ENCODE data around the gene MED26.

Gene MED26

GRCh38 chr19:16542045-16542909 is 85.7 kb downstream of the MED26 start, which contains the start of gene CHERP:
Gene CHERP, minus strand, starts transcription at chr19:16542437. Its CDS starts 59 bp downstream, at chr19:16542378.
- DNase-seq (ENCODE audit: low read depth in 2 of 2, low spot score in 1 of 2), result peak; percentile 88 to 91

DNA sequence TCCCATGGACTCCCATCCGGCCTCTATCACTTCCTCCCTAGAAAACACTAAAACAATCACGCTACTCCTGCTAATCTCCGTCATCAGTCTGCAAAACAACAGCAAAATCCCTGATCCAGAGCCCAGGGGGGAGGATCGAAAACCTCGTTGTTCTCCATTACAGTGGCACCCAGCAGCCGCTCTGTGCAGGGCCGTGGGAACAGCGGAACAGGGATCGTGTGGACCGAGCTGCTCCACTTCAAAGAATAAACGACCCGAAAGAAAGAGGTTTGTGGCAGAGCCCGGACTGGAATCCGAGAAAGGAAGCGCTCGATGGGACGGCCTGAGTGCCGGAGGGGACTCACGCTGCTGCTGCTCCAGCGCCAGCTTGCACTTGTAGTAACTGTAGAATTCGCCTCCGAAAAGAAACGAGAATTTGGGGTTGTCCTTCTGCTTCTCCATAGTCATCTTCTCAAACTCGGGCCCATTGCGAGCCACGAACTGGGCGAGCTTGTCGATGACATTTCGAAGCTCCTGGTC is 86.4 kb downstream of the MED26 start:
- no peak for DNase-seq (ENCODE audit: low read depth in 2 of 2, low spot score in 1 of 2)

DNA sequence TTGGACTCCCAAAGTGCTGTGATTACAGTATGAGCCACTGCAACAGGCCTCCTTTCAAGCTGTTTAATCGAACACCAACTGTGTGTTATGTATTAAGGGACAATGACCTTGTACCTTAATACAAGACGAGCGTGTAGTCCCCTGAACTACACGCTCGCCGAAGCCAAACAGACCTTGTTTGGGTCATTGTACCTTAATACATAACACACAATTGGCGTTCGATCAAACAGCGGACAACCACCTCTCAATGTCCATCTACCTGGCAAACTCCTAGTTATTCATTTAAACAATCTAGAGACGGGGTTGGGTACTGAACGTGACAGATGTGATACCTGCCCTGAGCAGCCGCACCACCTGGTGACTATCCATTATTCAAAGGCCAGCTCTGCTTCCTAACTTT is 87.1 kb downstream of the MED26 start:
- no peak for DNase-seq (ENCODE audit: low read depth in 2 of 2, low spot score in 1 of 2)

DNA sequence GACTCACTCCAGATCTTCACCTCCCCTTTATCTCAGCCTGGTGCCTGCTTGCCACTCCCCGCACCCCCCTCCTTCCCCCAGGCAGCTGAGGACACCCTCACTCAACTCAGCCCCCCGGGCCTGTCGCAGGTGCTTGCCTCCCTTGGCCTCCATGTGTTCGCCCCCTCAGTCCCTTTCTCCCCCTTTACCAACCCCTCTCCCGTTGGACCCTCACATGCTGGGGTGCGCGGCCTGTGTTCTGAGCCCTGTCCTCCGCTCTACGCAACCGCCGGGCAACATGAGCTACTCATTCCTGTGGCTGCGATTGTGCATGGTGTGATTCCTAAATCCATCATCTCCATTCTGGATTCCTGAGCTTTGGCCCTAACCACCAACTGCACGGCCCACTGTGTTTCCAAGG is 90.9 kb downstream of the MED26 start:
- DNase-seq (ENCODE audit: low read depth in 2 of 2, low spot score in 1 of 2), result no peak

- no peak for DNase-seq (ENCODE audit: low read depth in 2 of 2, low spot score in 1 of 2)
Measured at GRCh38 chr19:16536130-16536529, 91.9 kb downstream of the MED26 start.

DNA sequence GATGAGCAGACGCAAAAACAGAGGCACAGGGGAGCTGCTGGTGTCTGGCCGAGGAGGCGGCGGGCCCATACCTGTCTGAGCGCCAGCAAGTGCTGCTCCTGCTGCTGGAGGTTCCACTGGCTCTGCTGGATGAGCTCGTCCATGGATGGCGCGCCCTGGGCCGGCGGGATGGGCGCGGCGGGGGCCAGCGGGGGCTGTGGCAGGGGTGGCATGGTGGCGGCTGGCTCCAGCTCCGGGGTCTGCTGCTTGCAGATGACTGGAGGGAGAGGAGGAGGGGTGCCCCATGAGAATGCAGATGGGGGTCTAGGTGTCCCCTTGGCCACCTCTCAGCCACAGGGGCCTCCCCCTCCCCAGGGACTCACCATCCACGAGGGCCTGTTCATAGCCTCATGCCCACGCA is 92.6 kb downstream of the MED26 start:
- no peak for DNase-seq (ENCODE audit: low read depth in 2 of 2, low spot score in 1 of 2)

GRCh38 chr19:16532440-16533234 is 95.4 kb downstream of the MED26 start:
- no peak for DNase-seq (ENCODE audit: low read depth in 2 of 2, low spot score in 1 of 2)

DNA sequence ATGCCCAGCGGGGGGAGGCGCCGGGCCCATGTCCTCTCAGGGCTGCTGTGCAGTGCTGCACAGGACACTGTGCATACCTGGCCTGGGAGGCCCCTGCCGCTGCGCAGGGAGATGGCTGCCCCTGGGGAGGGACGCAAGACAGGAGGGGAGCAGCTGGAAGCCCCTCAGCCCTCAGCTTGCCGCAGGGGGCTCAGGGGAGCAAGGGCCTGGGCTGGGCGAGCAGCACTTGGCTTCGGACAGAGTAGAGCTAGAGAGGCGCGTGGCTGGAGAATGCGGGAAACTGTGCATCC is 96.7 kb downstream of the MED26 start:
- no peak for DNase-seq (ENCODE audit: low read depth in 2 of 2, low spot score in 1 of 2)

DNA sequence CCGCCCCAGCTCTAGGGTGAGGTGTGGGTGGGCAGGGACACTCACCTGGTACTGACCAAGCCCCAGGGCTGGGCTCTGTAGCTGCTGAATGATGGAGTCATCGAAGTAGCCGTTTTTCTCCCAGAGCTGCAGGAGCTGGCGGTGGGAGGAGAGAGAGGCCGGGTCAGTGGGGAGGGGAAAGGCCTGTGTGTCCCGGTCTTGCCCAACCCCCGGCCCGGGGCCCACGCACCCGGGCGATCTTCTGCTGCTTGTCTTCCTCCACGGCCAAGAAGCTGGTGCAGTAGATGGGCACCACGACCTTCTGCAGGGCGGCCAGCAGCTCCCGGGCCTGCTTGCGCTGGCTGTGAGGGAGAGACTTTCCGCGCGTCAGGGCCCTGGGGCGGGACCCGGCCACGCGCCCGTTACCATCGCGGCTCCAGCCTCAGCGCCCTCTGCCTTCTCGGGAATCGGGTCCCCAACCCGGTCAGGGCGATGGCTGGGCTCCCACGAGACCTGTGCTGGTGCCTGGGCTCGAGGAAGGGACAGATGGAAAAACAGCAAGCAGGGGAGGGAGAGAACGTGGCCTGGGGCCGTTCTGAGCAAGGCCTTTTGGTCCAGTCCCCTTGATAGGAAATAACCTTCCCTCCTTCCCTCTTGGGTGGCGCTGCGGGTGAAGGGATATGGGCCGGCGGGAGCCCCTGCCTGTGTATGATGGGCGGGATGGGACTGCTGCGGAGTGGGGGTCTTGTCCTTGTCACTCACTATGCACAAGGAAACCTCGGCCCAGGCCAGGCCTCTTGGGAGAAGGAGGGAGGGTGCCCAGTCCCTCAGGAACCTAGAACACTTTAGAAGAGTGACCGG is 97.2 kb downstream of the MED26 start:
- no peak for DNase-seq (ENCODE audit: low read depth in 2 of 2, low spot score in 1 of 2)

DNA sequence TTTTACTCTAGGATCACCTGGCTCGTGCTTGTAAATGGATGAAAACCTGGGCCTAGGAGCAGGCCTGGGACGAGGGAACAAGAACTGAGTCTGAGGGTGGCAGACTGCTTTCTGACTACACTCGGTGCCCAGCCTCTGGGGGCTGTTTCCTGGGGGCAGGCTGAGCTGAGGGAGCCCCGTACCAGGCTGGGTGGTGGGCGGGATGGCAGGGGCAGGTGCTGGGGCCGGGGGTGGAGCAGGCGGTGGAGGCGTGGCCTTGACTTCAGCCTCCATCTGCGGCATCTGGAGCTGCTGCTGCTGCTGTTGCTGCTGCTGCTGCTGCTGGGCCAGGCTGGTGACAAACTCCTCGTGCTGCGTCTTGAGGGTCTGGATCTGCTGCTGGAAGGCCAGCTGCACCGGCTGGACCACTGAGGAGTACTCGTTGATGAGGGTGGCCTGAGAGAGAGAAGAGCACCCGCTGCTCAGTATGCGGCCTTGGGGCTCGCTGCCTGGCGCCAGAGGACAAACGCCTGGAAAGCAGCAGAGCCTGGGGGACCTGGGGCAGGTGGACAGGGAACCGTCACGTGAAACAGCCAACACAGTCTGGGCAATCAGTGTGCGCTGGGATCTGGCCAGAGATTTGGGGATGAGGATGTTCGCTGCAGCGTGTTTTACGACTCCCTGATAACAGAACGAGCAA is 98.4 kb downstream of the MED26 start:
- DNase-seq (ENCODE audit: low read depth in 2 of 2, low spot score in 1 of 2), result no peak

DNA sequence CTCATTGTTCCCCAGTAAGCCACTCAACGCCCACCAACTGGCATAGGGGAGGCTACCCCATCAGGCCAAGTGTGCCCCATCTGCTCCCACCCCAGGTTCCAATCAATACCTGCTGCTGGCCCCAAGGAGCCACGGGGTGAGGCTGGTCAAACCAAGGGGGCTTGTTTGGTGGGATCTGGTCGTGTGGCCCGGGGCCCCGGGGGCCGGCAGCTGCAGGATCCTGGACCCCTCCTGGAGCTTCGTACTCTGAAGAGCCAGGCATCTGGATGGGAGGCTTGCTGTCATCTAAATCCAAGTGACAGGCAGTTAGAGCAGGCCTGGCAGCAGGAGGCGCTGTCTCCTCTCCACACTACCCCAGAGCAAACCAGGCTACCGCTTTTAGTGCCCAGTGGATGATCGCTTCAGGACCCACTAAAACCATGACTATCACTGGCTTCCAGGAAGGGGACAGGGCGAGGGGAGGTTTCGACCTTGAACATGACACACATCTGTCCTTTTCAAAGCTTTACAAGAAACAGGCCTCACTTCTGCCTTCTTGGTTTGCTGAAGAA is 100.0 kb downstream of the MED26 start:
- DNase-seq (ENCODE audit: low read depth in 2 of 2, low spot score in 1 of 2), result no peak

GRCh38 chr19:16527334-16527935 is 100.6 kb downstream of the MED26 start:
- DNase-seq (ENCODE audit: low read depth in 2 of 2, low spot score in 1 of 2), result no peak

DNA sequence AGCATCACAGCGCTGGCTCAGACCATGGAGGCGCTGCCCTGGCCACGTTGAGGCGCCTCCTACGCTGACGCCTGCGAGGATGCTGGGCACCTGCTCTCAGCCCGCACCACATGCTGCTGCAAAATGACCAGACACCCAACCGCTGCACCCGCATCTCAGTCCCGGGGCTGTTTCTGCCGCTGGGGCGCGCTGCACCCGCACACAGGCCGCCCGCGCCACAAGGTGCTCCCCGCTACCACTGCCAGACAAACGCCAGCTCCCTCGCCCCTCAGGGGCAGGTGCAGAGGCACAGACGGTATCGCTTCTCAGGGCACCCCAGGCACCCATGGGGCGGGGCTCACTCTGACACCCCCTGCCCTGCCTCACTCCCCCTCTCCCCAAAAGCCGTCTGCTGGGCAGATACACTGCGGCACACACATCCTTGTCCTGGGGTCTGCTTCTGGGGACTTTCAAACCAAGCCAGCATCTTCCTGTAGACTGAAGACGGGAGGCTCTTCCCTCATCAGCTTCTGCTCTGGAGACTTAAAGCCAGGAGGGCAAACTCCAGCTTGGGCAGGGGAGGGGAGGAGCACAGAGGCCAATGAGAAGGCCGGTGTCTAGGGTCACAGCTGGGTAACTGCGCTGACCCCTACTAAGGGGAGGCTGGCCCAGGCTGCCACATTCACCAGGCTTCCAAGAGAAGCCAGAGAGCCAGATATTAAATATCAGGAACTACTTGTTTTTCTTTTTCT is 102.1 kb downstream of the MED26 start:
- DNase-seq (ENCODE audit: low read depth in 2 of 2, low spot score in 1 of 2), result no peak

DNA sequence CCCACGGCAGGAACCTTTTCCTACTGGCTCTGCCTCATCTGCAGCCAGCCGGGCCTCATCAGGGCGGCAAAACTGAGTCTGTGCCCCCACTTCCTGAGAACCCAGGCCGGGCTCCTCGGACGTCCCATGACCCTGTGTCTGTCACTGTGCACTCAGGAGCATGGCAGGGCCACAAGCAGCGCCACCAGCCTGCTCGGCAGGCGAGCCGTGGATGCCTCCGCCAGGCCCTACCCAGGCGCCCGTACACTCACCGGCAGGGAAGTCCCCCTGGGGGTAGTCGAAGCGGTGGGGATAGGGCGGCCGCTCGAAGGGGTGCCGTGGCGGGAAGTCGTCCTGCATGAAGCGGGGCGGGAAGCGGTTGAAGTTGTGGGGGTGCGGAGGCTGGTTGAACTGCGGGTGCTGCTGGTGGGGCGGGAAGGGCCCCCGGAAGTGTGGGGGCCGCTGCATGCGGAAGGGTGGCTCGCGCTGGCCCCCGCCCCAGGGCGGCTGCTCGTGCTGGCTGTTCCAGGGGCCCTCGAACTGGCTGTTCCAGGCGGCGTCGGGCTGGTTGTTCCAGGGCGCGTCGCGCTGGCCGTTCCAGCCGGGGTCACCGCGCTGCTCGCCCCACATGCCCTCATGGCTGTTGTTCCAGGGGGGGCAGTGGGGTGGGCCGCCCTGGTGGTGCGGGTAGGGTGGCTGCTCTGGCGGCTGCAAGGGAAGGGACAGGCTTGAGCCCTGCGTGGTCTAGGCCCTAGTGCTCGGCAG is 102.8 kb downstream of the MED26 start:
- no peak for DNase-seq (ENCODE audit: low read depth in 2 of 2, low spot score in 1 of 2)

Measured in stimulated activated CD8-positive, alpha-beta memory T cell treated with anti-CD3 and anti-CD28 coated beads, Interleukin-4, amount 100 ng/mL, for 1 hour (primary cell).